HepG2 (cell line): ENCODE measurements around the gene COL5A1.

ENCODE experiments used
- CTCF ChIP-seq: sonication (generic); formaldehyde crosslinking; IDR thresholded peaks from 2 replicates; pipeline ENCODE4 v1.5.0; 2020; ENCODE audit warnings: mild to moderate bottlenecking, missing genetic modification reagents, moderate library complexity
- DR1 ChIP-seq: sonication (generic); formaldehyde crosslinking; IDR thresholded peaks from 2 replicates; pipeline ENCODE4 v1.8.0; 2021; ENCODE audit warnings: mild to moderate bottlenecking, missing genetic modification reagents, inconsistent platforms
- FIP1L1 ChIP-seq: fragments of 200-400 bp; formaldehyde crosslinking; IDR thresholded peaks from 2 replicates; pipeline ENCODE4 v1.6.1; 2018; ENCODE audit warnings: low read depth, mild to moderate bottlenecking, low read length, moderate library complexity, borderline replicate concordance; ENCODE audit not compliant: insufficient read depth
- HDAC6 ChIP-seq: fragments of 200-600 bp; sonication (generic); IDR thresholded peaks from 2 replicates; pipeline ENCODE4 v1.7.0; 2017; ENCODE audit warnings: mild to moderate bottlenecking, antibody characterized with exemption, low read length, low read depth
- HNRNPK ChIP-seq: fragments of 200-400 bp; formaldehyde crosslinking; IDR thresholded peaks from 2 replicates; pipeline ENCODE4 v1.6.1; 2018; ENCODE audit warnings: low read length, low read depth, moderate library complexity, mild to moderate bottlenecking; ENCODE audit not compliant: poor library complexity, severe bottlenecking
- KAT8 ChIP-seq: IDR thresholded peaks from 2 replicates; pipeline ENCODE4 v1.6.1; 2016; ENCODE audit warnings: missing genetic modification reagents, missing compliant biosample characterization
- POLR2A ChIP-seq, 2 experiments: IDR thresholded peaks; 2 replicates each; pipeline ENCODE4 v1.6.1; 2011; ENCODE audit warnings: low read depth in 2 of 2, low read length in 2 of 2, mild to moderate bottlenecking in 1 of 2, moderate library complexity in 1 of 2; ENCODE audit not compliant: insufficient read depth in 1 of 2
- TARDBP ChIP-seq: sonication (generic); formaldehyde crosslinking; IDR thresholded peaks from 2 replicates; pipeline ENCODE4 v1.8.0; 2022; ENCODE audit warnings: mild to moderate bottlenecking, missing genetic modification reagents
- TBX3 ChIP-seq: fragments of 450-650 bp; IDR thresholded peaks from 2 replicates; pipeline ENCODE4 v1.6.1; 2017; ENCODE audit warnings: antibody characterized with exemption, mild to moderate bottlenecking, inconsistent platforms, borderline replicate concordance
- ZMYM3 ChIP-seq: sonication (generic); formaldehyde crosslinking; IDR thresholded peaks from 2 replicates; pipeline ENCODE4 v1.5.1; 2020; ENCODE audit warnings: mild to moderate bottlenecking, missing genetic modification reagents
- ZNF766 ChIP-seq: sonication (generic); formaldehyde crosslinking; IDR thresholded peaks from 2 replicates; pipeline ENCODE4 v1.5.0; 2020; ENCODE audit warnings: missing genetic modification reagents, borderline replicate concordance
- TF ChIP-seq, protein P1 (sequence below): IDR thresholded peaks from 2 replicates; pipeline ENCODE4 v1.6.1; 2016; ENCODE audit warnings: missing genetic modification reagents, missing compliant biosample characterization
- TF ChIP-seq, protein P2 (sequence below): sonication (generic); formaldehyde crosslinking; IDR thresholded peaks from 2 replicates; pipeline ENCODE4 v1.5.1; 2020; ENCODE audit warnings: missing genetic modification reagents, mild to moderate bottlenecking, borderline replicate concordance

- TF ChIP-seq FIP1L1, result no peak
- no peak for TF ChIP-seq CTCF
- TF ChIP-seq, protein P1, sequence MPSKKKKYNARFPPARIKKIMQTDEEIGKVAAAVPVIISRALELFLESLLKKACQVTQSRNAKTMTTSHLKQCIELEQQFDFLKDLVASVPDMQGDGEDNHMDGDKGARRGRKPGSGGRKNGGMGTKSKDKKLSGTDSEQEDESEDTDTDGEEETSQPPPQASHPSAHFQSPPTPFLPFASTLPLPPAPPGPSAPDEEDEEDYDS, result no peak
- TF ChIP-seq POLR2A (IDR thresholded peaks at IDR 0.05; ENCODE audit: insufficient read depth in 1 of 2, low read depth in 2 of 2, low read length in 2 of 2), result no peak
- no peak for TF ChIP-seq ZNF766 (CRISPR knock-in tag)
- TF ChIP-seq TBX3, result no peak
- no peak for TF ChIP-seq HNRNPK
- no peak for TF ChIP-seq DR1 (CRISPR knock-in tag)
- no peak for TF ChIP-seq HDAC6
- no peak for TF ChIP-seq TARDBP (CRISPR knock-in tag)
- TF ChIP-seq, protein P2, sequence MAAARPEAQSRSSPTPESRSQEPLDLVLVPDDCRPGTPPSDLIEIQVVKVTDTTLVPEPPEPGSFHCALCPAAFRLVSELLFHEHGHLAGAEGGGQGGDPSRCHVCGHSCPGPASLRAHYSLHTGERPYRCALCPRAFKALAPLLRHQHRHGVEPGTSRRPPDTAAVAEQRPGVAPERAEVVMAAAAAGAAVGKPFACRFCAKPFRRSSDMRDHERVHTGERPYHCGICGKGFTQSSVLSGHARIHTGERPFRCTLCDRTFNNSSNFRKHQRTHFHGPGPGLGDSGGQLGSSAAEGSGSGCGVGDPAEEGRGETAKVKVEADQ (CRISPR knock-in tag), result no peak
- no peak for TF ChIP-seq ZMYM3 (CRISPR knock-in tag)
- no peak for TF ChIP-seq KAT8 (CRISPR knock-in tag)
Observed at GRCh38 chr9:134877541-134877940, 235.9 kb downstream of the COL5A1 start.
